CD4-positive, alpha-beta T cell (primary cell): ENCODE measurements around the gene CACNA1B. TPM values are rescaled to one million over a fixed set of nuclear protein-coding genes. Genes with fewer than 3 reads are reported as not detected.

Source experiments
- ATAC-seq: fragments of 200-7000 bp; cut with Tn5 transposase; one replicate; pipeline ENCODE4 v1.10.0; 2022; ENCODE audit warnings: mild to moderate bottlenecking; ENCODE audit not compliant: poor library complexity
- CTCF ChIA-PET: fragments of 350-600 bp; sonication (Branson Sonifier 250); formaldehyde crosslinking; loops from one replicate; lab custom pipeline; 2021; ENCODE audit warnings: antibody characterized with exemption, inconsistent platforms; lab: Charles Lee
- POLR2A ChIA-PET: fragments of 350-600 bp; sonication (Branson Sonifier 250); formaldehyde crosslinking; loops from one replicate; lab custom pipeline; 2021; ENCODE audit warnings: antibody characterized with exemption, inconsistent platforms; lab: Charles Lee
- DNase-seq, 14 experiments: peaks; one replicate each; pipeline ENCODE4 v3.0.0-alpha.2; 2013 to 2020; ENCODE audit warnings: mixed read lengths in 2 of 14
- H3K27ac ChIP-seq, 2 donors: one replicate each; pipeline versions ENCODE4 v1.5.1 to v1.7.0; 2013; ENCODE audit warnings: low read length in 2 of 2, low read depth in 1 of 2, mild to moderate bottlenecking in 1 of 2
- H3K27me3 ChIP-seq, 2 experiments: 1 replicate in 1 of 2; 2 replicates in 1 of 2; pipeline versions ENCODE4 v1.6.1 to v1.7.0; 2013; ENCODE audit warnings: low read length in 2 of 2, control low read depth in 1 of 2, mild to moderate bottlenecking in 1 of 2, moderate library complexity in 1 of 2; ENCODE audit not compliant: insufficient read depth in 2 of 2, control insufficient read depth in 1 of 2
- H3K36me3 ChIP-seq: one replicate; pipeline ENCODE4 v1.6.1; 2013; ENCODE audit warnings: low read length, control low read depth; ENCODE audit not compliant: insufficient read depth
- H3K4me1 ChIP-seq: one replicate; pipeline ENCODE4 v1.6.1; 2013; ENCODE audit warnings: low read length, control low read depth; ENCODE audit not compliant: insufficient read depth
- H3K4me3 ChIP-seq: one replicate; pipeline ENCODE4 v1.5.1; 2013; ENCODE audit warnings: mild to moderate bottlenecking, low read length, moderate library complexity
- H3K9me3 ChIP-seq, 2 experiments: 1 replicate in 1 of 2; 2 replicates in 1 of 2; pipeline versions ENCODE4 v1.6.1 to v1.7.0; 2013; ENCODE audit warnings: low read length in 2 of 2, mild to moderate bottlenecking in 2 of 2, control low read depth in 1 of 2, moderate library complexity in 1 of 2; ENCODE audit not compliant: control insufficient read depth in 1 of 2, insufficient read depth in 1 of 2
- H3K27ac Mint-ChIP-seq: one replicate; pipeline ENCODE4 v1.8.0; 2020; ENCODE audit warnings: mixed read lengths
- H3K27me3 Mint-ChIP-seq: one replicate; pipeline ENCODE4 v1.8.0; 2021; ENCODE audit warnings: mixed read lengths
- H3K36me3 Mint-ChIP-seq: one replicate; pipeline ENCODE4 v1.8.0; 2021; ENCODE audit warnings: low read depth, mixed read lengths
- H3K4me1 Mint-ChIP-seq: one replicate; pipeline ENCODE4 v1.8.0; 2021; ENCODE audit warnings: low read depth, mixed read lengths
- H3K4me3 Mint-ChIP-seq: one replicate; pipeline ENCODE4 v1.8.0; 2020; ENCODE audit warnings: mild to moderate bottlenecking, mixed read lengths
- H3K9me3 Mint-ChIP-seq: one replicate; pipeline ENCODE4 v1.8.0; 2020; ENCODE audit warnings: mixed read lengths
- CTCF ChIP-seq: fragments of 200-600 bp; IDR thresholded peaks from one replicate; pipeline ENCODE4 v1.8.0; 2022; ENCODE audit warnings: antibody characterized with exemption, mild to moderate bottlenecking
- intact Hi-C, 2 experiments: fragments of 100-400 bp; cut with DNase I in 1 of 2; cut with micrococcal nuclease in 1 of 2; formaldehyde crosslinking; loops; one replicate each; pipeline versions ENCODE4 v1.15.1 to v1.9.0; 2023 to 2025; cut with DNase I, micrococcal nuclease
- total RNA-seq, 174 experiments: library from RNA in 2 of 174; stranded (reverse) in 2 of 174; gene quantifications; one replicate each; pipeline ENCODE4 v1.2.3 and lab custom pipeline; 2021 to 2026

CACNA1B gene
- total RNA-seq, 2 experiments from 2014 or later: not detected

- ChIA-PET CTCF (no interaction called here), POLR2A (no interaction called here)
- no peaks in the 10 kb centered on the region for H3K4me1 Mint-ChIP-seq
- no peak overlapping the region for H3K27ac ChIP-seq
- H3K4me1 ChIP-seq: no peaks in the 10 kb centered on the region
- no peaks in the 10 kb centered on the region for H3K36me3 Mint-ChIP-seq
- peak in 2 of 14 experiments; percentile 2 to 6 for DNase-seq
- intact Hi-C loops: loop anchor here in 1 of 2 experiments (10.0 kb wide), 1 partner anchor 354 kb away; no protein-coding TSS in a partner anchor
- H3K4me3 Mint-ChIP-seq: no peak overlapping the region
- no peaks in the 10 kb centered on the region for H3K36me3 ChIP-seq
- H3K9me3 Mint-ChIP-seq: peaks cover 4% of the 10 kb centered on the region
- TF ChIP-seq CTCF: no peak
- no peak overlapping the region for H3K4me3 ChIP-seq
- H3K27ac Mint-ChIP-seq: no peak overlapping the region
- H3K9me3 ChIP-seq: peaks cover 0 to 7% of the 10 kb centered on the region in 2 experiments
- H3K27me3 ChIP-seq: peaks cover 12 to 21% of the 10 kb centered on the region in 2 experiments
- H3K27me3 Mint-ChIP-seq: peaks cover 86% of the 10 kb centered on the region
- no peak for ATAC-seq
These were observed 151.0 kb downstream of the CACNA1B start for GRCh38 chr9:138028596-138028995.

GRCh38 chr9:138031186-138031585 is 153.6 kb downstream of the CACNA1B start:
- Mint-ChIP-seq H3K4me1 (no peaks in the 10 kb centered on the region), H3K27ac (no peak overlapping the region), H3K4me3 (no peak overlapping the region), H3K27me3 (peaks cover 84% of the 10 kb centered on the region), H3K36me3 (no peaks in the 10 kb centered on the region), H3K9me3 (peaks cover 4% of the 10 kb centered on the region)
- no peak for TF ChIP-seq CTCF
- CTCF ChIA-PET: no interaction called here
- Histone ChIP-seq H3K4me1 (no peaks in the 10 kb centered on the region), H3K9me3 (peaks cover 0 to 7% of the 10 kb centered on the region in 2 experiments), H3K27ac (no peak overlapping the region), H3K4me3 (no peak overlapping the region), H3K36me3 (no peaks in the 10 kb centered on the region), H3K27me3 (peaks cover 15 to 20% of the 10 kb centered on the region in 2 experiments)
- intact Hi-C loops: no loop called here
- DNase-seq (no peak), ATAC-seq (no peak)
- POLR2A ChIA-PET: no interaction called here

- H3K36me3 Mint-ChIP-seq: no peaks in the 10 kb centered on the region
- peaks cover 0 to 7% of the 10 kb centered on the region in 2 experiments for H3K9me3 ChIP-seq
- ATAC-seq: no peak
- peaks cover 4% of the 10 kb centered on the region for H3K9me3 Mint-ChIP-seq
- H3K27ac ChIP-seq: no peak overlapping the region
- H3K27me3 Mint-ChIP-seq: peaks cover 78% of the 10 kb centered on the region
- ChIA-PET CTCF (no interaction called here), POLR2A (no interaction called here)
- intact Hi-C loops: no loop called here
- H3K27ac Mint-ChIP-seq: no peak overlapping the region
- H3K4me3 ChIP-seq: no peak overlapping the region
- no peaks in the 10 kb centered on the region for H3K36me3 ChIP-seq
- DNase-seq: peak in 1 of 14 experiments; percentile 12
- TF ChIP-seq CTCF: no peak
- H3K4me3 Mint-ChIP-seq: no peak overlapping the region
- no peaks in the 10 kb centered on the region for H3K4me1 ChIP-seq
- no peaks in the 10 kb centered on the region for H3K4me1 Mint-ChIP-seq
- H3K27me3 ChIP-seq: peaks cover 15 to 23% of the 10 kb centered on the region in 2 experiments
These were observed 156.4 kb downstream of the CACNA1B start for GRCh38 chr9:138033950-138034349.
